ENCODE results near the gene SHMT1.

SHMT1 gene

GRCh38 chr17:18280766-18281371 is 82.5 kb downstream of the SHMT1 start:
- no peak for DNase-seq

- DNase-seq = no peak
These were observed 83.1 kb downstream of the SHMT1 start for GRCh38 chr17:18280249-18280648.

- DNase-seq = no peak
These were observed 84.5 kb downstream of the SHMT1 start for GRCh38 chr17:18278867-18279266.

All from activated CD4-positive, alpha-beta T cell treated with anti-CD3 and anti-CD28 coated beads, Interleukin-2, amount 50 U/mL, for 48 hours (primary cell).